Ramos (cell line): Measurements from ENCODE around the gene PAX4.

Experiments used
- in situ Hi-C: fragments of 300-500 bp; cut with MboI; formaldehyde crosslinking; loops from one replicate; pipeline ENCODE4 v1.14.3; 2022; ENCODE audit warnings: low sequenced_read_pairs; ENCODE audit not compliant: unreplicated experiment

PAX4 gene

DNA sequence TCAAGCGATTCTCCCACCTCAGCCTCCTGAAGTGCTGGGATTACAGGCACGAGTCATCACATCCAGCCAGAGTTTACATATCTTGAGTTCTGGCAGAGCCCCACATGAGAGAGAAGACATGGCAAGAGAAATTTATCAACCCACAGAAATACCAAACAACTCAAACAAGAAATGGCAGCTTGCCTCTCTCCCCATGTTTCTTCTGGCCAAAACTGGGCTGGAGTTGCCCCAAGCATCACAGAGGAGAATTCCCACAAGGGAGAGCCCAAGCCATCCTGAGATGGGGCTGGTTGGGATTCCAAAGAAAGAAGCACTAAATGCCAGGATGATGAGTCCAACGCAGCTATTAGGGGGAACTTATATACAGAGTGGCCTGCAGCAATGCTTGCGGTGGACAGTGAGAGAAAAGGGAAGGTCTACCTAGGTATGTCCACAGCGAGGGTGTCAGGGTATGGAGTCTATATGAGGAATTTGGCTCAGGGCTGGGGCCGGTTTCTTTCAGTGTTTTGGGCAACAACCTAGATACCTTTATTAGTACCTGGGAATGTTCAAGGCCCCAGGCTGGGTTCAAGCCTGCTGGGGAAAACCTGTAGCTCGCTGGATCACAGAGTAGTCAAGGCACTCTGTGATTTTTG, 14.5 kb upstream of the PAX4 start:
- in situ Hi-C loops = no loop called here

DNA sequence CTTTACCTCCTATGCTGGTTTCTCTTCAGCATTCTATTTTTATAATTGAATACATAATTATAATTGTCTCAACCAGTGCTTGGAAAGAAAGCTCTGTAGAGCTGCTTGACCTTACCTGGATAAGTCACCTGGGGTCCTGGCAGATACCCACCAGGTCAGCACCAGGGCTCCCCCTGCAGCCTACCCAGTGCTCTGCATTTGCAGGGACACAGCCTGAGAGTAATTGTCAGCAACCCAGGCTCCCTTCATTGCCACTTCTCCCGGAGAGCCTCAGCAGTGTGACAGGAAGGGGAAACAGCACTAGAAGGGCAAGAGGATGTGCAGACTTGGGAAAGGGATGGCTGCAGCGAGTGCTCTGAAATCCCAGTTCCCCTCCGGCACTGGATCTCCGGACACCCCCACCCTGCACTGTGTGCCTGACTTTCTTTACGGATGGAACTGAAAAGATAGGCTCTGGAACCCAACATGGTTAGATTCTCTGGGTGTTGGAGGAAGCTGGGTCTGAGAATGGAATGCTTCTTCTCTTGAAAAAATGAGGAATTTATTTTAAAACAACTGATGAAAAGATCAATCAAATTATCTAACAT, 11.4 kb upstream of the PAX4 start:
- in situ Hi-C loops = no loop called here

DNA sequence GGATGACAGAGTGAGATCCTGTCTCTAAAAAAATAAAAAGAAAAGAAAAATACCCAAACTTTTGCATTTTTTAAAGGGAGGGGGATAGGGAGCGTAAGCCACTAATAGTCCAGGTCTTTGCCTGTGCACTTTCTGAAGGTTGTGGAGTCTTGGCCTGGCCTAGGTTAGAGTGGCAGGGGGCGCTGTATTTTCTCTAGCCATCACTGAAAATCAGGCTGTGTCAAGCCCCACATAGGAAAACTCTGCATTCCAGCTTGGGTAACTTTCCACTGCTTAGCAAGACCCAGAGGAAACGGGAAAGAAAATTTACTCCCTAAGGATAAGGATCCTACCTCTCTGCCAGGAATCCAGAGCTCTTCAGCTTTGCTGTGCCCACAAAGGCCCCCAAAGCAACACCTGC, 10.5 kb upstream of the PAX4 start:
- in situ Hi-C loops = no loop called here

DNA sequence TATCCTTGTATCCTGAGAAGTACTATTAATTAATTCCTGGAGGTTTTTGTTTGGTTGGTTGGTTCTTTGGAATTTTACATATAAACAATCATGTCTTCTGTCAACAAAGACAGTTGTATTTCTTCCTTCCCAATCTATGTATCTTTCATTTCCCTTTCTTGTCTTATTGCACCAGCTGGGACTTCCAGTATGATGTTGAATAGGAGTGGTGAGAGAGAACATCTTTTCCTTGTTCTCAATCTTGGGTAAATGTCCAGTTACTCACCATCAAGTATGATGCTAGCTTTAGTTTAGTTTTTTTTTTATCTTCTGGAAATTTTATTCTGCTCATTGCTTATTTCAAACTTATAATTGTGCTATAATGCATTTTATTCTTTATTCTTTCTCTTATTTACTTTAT, 7.4 kb upstream of the PAX4 start:
- in situ Hi-C loops = no loop called here

DNA sequence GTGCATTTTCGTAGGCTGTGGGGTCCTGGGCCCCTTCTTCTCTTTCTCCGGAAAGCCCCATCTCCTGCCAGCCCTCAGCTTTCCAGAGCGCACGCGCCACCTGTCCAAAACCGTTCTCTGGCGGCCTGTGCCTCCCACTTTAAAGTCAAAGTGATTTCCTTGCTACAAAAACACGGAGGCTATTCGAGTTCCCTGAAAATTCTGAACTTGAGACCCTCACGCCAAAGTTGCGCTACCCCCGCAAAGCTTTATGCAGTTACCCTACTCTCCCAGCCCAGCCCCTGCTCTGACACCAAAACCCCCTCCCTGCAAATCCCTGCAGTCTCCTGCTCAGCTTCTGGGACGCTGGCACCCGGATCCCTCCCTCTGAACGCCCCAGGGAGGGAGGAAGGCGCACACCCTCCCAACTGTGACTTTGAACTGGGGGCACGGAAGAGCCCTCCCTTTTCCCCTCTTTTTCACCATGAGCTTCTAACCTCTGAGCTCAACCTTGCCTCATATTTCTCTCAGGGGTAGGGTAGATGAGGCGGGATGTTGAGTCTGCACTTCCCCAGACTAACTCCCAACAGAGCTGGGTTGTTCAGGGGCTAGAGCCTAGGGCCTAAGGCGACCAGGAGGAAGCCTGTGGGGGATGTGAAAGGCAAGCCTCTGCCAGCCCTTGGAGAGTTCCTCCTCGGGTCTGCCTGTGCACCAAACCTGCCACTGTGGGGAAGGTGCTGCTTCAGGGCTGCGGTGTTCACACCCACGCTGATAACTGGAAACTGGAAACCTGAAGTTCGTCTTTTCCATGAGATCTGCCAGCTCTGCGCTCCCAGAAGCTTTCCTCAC, 2.7 kb upstream of the PAX4 start:
- in situ Hi-C loops = no loop called here

DNA sequence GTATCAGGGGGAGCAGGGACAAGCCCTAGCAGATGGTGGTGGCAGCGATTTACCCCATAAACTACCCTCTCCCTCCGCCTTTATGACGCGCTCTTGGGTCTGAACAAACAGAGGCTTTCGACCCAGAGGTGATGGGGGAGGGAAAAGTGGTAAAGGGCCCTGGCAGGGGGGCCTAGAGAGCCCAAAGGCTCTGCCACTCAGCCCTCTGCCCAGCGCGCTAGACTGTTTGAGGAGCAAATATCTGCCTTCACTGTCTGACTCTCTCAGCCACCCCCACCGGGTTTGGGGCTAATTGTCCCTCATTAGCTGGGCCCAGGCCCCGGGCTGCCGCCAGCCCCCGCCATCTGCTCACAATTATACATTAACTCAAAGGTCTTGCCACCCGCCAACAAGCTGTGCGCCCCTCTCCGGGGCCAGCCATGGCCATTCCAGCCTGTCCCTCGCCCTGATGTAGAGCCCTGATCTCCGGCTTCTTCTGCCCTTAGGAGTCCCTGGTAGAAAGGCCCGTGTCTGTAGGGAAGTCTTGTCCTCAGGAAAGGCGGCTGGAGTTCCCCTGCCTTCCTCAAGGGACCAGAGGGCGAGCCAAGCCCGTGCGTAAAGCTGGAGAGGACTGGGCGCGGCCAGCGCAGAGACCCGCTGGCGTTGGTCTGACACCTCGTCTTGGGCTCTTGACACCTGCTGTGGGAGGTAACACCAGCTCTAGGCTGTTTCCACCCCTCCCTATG, 1.9 kb upstream of the PAX4 start:
- in situ Hi-C loops = no loop called here

DNA sequence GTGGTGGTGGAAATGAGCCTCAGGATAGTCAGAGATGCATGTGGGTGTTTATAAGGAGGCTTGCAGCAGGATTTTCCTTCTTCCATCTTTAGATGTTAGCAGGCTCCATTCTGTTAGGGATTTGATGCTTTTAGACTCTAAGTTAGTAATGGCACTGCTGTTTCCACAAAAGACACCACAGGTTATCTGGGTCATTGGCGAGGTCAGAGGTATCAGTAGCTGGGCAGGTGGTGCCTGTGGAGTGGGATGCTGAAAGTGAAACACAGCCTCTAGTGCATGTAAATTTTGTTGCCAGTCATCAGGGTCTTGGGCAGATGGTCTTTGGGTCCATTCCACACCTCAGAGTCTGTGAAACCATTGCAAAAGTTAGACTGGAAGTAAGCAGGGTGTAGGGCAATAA, 833 bp upstream of the PAX4 start:
- in situ Hi-C loops = no loop called here

DNA sequence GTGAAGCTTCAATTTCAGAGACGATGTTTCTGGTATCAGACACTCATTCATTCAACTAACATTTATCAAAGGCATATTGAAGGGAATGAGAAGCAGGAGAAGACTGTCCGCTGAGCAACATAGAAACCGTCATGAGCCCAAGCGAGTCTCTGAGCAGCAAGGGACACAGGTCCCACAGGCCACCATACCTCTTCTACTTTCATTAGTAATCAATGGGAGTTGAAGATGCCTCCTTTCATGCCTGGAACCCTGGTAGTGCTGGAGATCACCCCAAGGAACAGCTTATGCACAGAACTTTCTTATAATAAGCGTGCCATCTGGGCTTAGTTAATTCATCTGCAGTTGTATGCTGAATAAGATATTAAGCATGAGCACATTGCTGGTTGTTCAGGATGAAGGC, 1.2 kb downstream of the PAX4 start:
- in situ Hi-C loops = no loop called here

DNA sequence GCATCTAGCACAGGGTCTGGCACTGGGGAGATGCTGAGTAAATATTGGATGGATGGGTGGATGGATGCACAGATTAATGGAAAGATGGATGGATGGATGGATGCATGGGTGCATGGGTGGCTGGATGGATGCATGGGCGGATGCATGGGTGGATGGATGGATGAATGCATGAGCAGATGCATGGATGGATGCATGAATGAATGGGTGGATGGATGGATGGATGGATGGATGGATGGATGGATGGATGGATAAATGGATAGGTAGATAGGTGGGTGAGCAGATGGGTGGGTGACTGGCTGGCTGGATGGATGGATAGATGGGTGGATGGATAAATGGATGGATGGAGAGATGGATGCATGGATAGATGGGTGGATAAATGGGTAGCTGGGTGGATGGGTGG, 5.7 kb downstream of the PAX4 start:
- in situ Hi-C loops = no loop called here

DNA sequence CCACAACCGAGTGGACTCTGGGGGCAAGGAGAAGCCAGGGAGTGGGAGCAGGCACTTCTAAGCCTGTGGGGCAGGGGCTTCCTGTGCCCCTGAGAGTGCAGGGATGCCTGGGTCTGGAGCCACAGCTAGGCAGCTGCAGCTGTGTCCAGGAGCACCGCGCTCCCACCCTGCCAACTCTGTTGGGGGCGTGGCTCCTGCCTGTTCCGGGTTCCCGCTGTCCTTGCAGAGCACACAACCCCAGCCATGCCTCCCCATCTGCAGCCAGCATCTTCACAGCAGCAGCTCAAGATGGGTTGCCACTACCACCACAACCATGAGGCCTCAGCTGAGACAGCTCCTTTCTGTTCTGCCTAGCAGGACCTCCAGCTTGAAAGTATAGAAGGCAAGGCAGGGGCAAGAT, 8.6 kb downstream of the PAX4 start:
- in situ Hi-C loops = no loop called here

DNA sequence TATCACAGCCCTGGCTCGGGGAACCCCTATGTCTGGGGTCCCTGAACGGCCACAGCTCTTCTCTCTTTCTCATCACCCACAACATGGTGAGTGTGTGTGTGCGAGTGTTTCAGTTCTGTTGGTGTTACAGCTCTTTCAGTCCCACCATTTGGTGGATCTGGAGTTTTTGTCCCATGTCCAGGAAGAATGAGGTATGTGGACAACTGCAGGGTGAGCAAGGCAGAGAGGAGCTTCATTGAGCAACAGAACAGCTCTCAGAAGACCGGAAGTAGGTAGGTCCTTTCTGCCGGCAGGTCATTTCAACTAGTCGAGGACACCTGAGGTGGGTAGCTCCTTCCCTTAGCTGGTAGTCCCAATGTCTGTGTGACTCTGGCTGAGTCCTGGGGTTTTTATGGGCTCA, 9.5 kb downstream of the PAX4 start:
- in situ Hi-C loops = no loop called here

DNA sequence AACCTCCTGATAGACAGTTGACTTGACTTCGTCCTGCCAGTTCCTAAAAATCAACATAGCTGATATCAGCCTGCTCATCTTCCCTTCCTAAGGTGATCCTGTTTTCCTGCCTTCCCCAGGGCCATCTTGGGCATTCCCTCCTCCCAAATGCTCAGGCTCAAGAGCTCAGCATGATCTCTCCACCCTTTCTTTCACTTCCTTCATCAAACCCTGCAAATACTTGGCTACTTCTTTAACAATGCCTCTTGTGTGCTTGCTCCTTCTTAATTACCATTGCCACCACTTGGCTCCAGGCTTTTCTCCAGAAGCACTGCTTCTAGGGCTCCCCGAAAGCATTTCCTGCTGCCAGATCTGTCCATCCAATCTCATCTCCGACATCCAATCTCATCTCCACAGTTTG, 17.1 kb downstream of the PAX4 start:
- in situ Hi-C loops = no loop called here

DNA sequence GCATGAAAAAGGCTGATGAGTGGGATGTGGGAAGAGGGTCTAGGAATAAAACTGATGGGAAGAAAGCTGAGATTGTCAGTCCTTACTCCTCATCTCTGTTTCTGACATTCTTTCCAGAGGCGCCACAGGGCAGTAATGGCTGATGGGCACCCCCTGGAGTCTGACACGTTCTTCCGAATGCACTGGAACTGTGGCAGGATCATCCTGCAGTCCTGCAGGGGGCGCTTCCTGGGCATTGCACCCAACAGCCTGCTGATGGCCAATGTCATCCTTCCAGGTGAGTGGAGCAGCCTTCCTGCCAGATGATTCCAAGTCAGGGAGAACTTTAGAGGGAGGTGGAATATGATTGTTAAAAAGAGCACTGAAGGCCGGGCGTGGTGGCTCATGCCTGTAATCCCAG, 19.6 kb downstream of the PAX4 start:
- in situ Hi-C loops = no loop called here

DNA sequence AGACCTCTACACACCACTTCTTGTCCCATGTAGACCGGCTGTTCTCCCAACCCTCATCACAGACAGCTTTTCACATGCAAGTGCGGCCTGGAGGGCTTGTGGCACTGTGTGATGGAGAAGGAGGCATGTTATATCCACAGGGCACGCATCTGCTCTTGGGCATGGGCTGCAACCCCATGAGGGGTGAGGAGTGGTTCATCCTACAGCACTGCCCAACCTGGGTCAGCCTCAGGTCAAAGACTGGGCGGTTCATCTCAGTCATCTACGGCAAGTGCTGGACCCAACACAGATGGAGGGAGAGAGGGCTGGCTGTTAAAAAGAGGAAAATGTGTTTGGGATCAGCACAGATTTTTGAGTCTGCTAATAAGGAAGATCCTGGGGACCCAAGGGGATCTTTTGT, 22.2 kb downstream of the PAX4 start:
- in situ Hi-C loops = no loop called here

DNA sequence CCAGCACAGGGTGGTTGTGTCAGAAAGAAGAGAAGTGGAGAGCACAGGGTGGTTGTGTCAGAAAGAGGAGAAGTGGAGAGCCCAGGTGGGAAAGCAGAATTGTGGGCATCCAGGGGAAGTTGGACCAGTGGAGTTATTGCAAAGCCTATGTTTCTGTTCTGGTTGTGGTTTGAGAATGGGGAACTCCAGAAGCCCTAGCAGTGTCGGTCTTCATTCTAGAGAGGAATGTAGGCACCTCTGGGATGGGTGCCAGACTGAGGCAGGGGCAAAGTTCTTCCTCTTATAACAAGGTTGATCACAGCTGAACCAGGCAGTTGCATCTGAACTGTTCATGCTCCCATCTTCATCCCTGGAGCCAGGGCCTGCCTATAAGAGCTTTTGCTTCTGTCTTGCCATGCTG, 23.5 kb downstream of the PAX4 start:
- in situ Hi-C loops = no loop called here

DNA sequence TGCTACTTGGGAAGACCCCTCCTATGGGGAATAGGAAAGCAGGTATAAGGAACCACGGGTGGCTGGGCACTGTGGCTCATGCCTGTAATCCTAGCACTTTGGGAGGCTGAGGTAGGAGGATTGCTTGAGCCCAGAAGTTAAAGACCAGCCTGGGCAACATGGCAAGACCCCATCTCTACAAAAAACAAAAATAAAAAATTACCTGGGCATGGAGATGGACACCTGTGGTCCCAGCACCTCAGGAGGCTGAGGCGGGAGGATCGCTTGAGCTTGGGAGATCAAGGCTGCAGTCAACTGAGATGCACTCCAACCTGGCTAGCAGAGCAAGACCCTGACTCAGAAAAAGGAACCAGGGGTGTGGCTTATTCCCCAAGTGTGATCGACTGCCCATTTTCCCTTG, 25.4 kb downstream of the PAX4 start:
- in situ Hi-C loops = no loop called here

DNA sequence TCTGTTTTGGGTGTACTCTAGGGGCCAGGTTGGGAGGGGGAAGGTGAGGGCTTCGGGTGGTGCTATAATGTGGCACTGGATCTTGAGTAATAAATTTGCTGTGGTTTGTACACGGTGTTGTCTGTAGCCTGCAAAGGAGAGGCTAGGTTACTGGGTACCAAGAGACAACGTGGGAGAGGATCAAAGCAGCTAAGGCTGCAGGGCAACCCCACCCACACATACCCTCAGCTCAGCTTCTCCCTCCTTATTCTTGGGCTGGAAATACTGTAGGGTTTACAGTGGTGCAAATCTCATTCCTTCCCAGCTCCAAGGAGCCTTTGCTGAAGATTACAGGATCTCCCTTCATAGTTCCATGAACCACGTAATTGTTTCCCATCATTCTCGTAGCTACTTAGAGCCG, 26.4 kb downstream of the PAX4 start:
- in situ Hi-C loops = no loop called here

DNA sequence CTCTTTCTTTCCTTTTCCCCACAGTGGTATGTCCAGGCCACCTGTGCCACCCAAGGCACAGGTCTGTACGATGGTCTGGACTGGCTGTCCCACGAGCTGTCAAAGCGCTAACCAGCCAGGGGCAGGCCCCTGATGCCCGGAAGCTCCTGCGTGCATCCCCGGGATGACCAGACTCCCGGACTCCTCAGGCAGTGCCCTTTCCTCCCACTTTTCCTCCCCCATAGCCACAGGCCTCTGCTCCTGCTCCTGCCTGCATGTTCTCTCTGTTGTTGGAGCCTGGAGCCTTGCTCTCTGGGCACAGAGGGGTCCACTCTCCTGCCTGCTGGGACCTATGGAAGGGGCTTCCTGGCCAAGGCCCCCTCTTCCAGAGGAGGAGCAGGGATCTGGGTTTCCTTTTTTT, 26.8 kb downstream of the PAX4 start:
- in situ Hi-C loops = no loop called here

DNA sequence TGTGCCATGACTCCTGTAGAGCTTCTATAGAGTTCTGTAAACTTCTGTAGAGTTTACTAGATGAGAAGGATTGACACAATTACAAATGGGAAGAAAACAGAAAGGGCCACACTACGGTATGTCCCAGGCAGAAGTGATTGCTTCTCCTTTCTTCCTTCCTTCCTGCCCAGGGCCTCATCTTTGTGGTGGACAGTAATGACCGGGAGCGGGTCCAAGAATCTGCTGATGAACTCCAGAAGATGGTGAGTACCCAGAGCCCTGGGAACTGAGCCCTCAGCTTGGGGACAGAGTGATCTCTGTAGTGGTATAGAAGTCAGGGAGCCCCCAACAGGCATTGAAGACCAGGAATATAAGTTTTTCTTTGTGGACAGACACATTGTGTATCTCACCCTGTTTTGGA, 28.0 kb downstream of the PAX4 start:
- in situ Hi-C loops = no loop called here

DNA sequence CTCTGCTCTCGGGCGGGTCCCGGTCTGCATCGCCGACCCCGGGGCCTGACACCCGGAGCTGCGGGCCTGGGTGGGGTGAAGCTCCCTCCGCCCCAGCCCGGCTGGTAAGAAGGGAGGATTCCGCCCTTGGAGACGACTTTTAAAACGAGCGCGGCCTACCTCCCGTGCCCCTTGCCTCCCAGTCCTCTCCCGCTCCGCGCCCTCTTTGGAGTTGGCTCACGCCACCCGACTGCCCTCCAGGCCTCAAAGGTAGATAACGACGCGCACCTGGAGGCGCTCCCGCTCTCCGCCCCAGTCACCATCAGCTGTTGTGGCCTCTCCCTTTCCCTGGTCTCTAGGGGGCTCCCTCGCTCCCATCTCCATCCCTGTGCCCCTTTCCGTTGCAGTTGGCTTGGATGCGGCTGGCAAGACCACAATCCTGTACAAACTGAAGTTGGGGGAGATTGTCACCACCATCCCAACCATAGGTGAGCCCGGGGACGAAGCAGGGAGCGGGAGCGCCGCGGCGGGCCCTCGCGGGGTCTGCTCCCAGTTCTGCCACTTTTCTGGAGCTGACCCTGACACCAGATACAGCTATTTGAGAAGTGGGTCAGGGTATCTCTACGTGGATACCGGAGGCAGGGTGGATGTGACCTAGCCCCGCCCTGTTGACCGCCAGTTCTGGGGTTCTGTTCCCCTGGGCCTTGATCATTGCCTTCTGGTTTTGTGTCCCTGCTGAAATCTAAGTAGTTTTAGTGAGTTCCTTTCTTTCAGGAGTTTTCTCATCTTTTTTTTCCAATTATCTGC, 29.1 kb downstream of the PAX4 start:
- in situ Hi-C loops = no loop called here
